HepG2 (cell line): ENCODE results near the gene ZFP36L2. TPM values are rescaled to one million over a fixed set of nuclear protein-coding genes. Genes with fewer than 3 reads are reported as not detected.

Experiments
- FOXJ3 ChIP-seq: sonication (generic); formaldehyde crosslinking; IDR thresholded peaks from 2 replicates; pipeline ENCODE4 v1.4.0; 2020; ENCODE audit warnings: missing genetic modification reagents, mild to moderate bottlenecking, borderline replicate concordance
- FOXO4 ChIP-seq: sonication (generic); formaldehyde crosslinking; conservative IDR thresholded peaks from 2 replicates; pipeline ENCODE4 v1.8.1; 2023; ENCODE audit warnings: missing genetic modification reagents
- GATAD1 ChIP-seq: IDR thresholded peaks from 2 replicates; pipeline ENCODE4 v1.6.1; 2016; ENCODE audit warnings: missing genetic modification reagents, missing compliant biosample characterization
- ISX ChIP-seq: sonication (generic); formaldehyde crosslinking; conservative IDR thresholded peaks from 2 replicates; pipeline ENCODE4 v1.5.0; 2020; ENCODE audit warnings: missing genetic modification reagents
- MAF1 ChIP-seq: sonication (generic); formaldehyde crosslinking; IDR thresholded peaks from 2 replicates; pipeline ENCODE4 v1.5.0; 2020; ENCODE audit warnings: missing genetic modification reagents, borderline replicate concordance
- MXD4 ChIP-seq: IDR thresholded peaks from 2 replicates; pipeline ENCODE4 v1.6.1; 2016; ENCODE audit warnings: mild to moderate bottlenecking, missing biosample characterization, missing genetic modification reagents
- NFIB ChIP-seq: sonication (generic); formaldehyde crosslinking; IDR thresholded peaks from 2 replicates; pipeline ENCODE4 v1.9.0; 2021; ENCODE audit warnings: missing genetic modification reagents, mild to moderate bottlenecking, borderline replicate concordance
- NFYB ChIP-seq: sonication (generic); formaldehyde crosslinking; IDR thresholded peaks from 2 replicates; pipeline ENCODE4 v1.4.0; 2020; ENCODE audit warnings: missing genetic modification reagents
- POLR2AphosphoS5 ChIP-seq: IDR thresholded peaks from 2 replicates; pipeline ENCODE4 v1.6.1; 2012; ENCODE audit warnings: low read depth, low read length
- RBFOX2 ChIP-seq: fragments of 200-400 bp; formaldehyde crosslinking; IDR thresholded peaks from 2 replicates; pipeline ENCODE4 v1.6.1; 2017; ENCODE audit warnings: low read depth, mild to moderate bottlenecking, low read length
- SMAD1 ChIP-seq: sonication (generic); formaldehyde crosslinking; IDR thresholded peaks from 2 replicates; pipeline ENCODE4 v1.4.0; 2020; ENCODE audit warnings: missing genetic modification reagents, low read depth, mild to moderate bottlenecking, borderline replicate concordance
- SMAD9 ChIP-seq: sonication (generic); formaldehyde crosslinking; IDR thresholded peaks from 2 replicates; pipeline ENCODE4 v1.5.1; 2020; ENCODE audit warnings: mild to moderate bottlenecking, missing genetic modification reagents
- TGIF2 ChIP-seq: IDR thresholded peaks from 2 replicates; pipeline ENCODE4 v1.6.1; 2016; ENCODE audit warnings: control low read depth, missing compliant biosample characterization
- THYN1 ChIP-seq: sonication (generic); formaldehyde crosslinking; IDR thresholded peaks from 2 replicates; pipeline ENCODE4 v1.8.1; 2023; ENCODE audit warnings: low read depth, mild to moderate bottlenecking, moderate library complexity, missing genetic modification reagents, borderline replicate concordance
- ZGPAT ChIP-seq: IDR thresholded peaks from 2 replicates; pipeline ENCODE4 v1.6.1; 2016; ENCODE audit warnings: mild to moderate bottlenecking
- ZMYM2 ChIP-seq: sonication (generic); formaldehyde crosslinking; IDR thresholded peaks from 2 replicates; pipeline ENCODE4 v1.8.0; 2022; ENCODE audit warnings: mild to moderate bottlenecking, missing genetic modification reagents
- ZNF292 ChIP-seq: sonication (generic); formaldehyde crosslinking; IDR thresholded peaks from 2 replicates; pipeline ENCODE4 v1.8.1; 2022; ENCODE audit warnings: mild to moderate bottlenecking, low read depth, missing genetic modification reagents, borderline replicate concordance
- ZNF441 ChIP-seq: sonication (generic); formaldehyde crosslinking; IDR thresholded peaks from 2 replicates; pipeline ENCODE4 v1.7.0; 2021; ENCODE audit warnings: missing genetic modification reagents, borderline replicate concordance
- ZNF569 ChIP-seq: sonication (generic); formaldehyde crosslinking; IDR thresholded peaks from 2 replicates; pipeline ENCODE4 v1.5.0; 2020; ENCODE audit warnings: mild to moderate bottlenecking, missing genetic modification reagents, moderate library complexity, borderline replicate concordance
- ZNF646 ChIP-seq: sonication (generic); formaldehyde crosslinking; IDR thresholded peaks from 2 replicates; pipeline ENCODE4 v1.9.0; 2021; ENCODE audit warnings: mild to moderate bottlenecking, missing genetic modification reagents
- polyA plus RNA-seq, 8 experiments: library from polyadenylated mRNA; depleted of rRNA in 3 of 8; stranded (reverse) in 7 of 8; unstranded in 1 of 8; fragments of >200 nt; fragmentation: Illumina TruSeq in 4 of 8; extraction: Trizol in 4 of 8; gene quantifications; 2 replicates each; pipeline versions ENCODE4 v1.2.1 to v1.2.3, GENCODE V29; 2011 to 2016; ENCODE audit warnings: low read depth in 4 of 8, missing spikeins in 1 of 8, mixed read lengths in 1 of 8; ENCODE audit not compliant: insufficient read depth in 1 of 8
- total RNA-seq, 5 experiments: library from RNA; depleted of rRNA; stranded (reverse); fragments of >200 nt; fragmentation: Illumina TruSeq; extraction: Trizol; gene quantifications; 2 replicates each; pipeline ENCODE4 v1.2.3, GENCODE V29; 2016; ENCODE audit warnings: low read depth in 1 of 5

ZFP36L2 gene
- total and polyA plus RNA-seq, 2 of the 13 experiments (the other 11 are each of a cell fraction or from before 2014, with no cell fraction given): 11.2 to 21.8 TPM

- TF ChIP-seq ZNF646 (CRISPR knock-in tag) (peak; percentile 92), SMAD1 (no peak; the same call in 1 of the 2 replicates), FOXO4 (CRISPR knock-in tag) (peak; percentile 94), ZGPAT (peak; percentile 63; the same call in 1 of the 2 replicates), ZNF441 (CRISPR knock-in tag) (no peak), FOXJ3 (CRISPR knock-in tag) (no peak), NFYB (CRISPR knock-in tag) (no peak), RBFOX2 (no peak), MXD4 (CRISPR knock-in tag) (no peak), SMAD9 (no peak), ISX (CRISPR knock-in tag) (no peak), ZMYM2 (no peak), POLR2AphosphoS5 (no peak; the same call in 1 of the 2 replicates), THYN1 (CRISPR knock-in tag) (0 out of 2 replicates have a peak, but pooled peaks have one; percentile 58), MAF1 (CRISPR knock-in tag) (no peak; the same call in 1 of the 2 replicates), GATAD1 (CRISPR knock-in tag) (no peak), ZNF292 (peak; percentile 30), ZNF569 (CRISPR knock-in tag) (no peak; the same call in 1 of the 2 replicates), NFIB (no peak), TGIF2 (CRISPR knock-in tag) (no peak)
These were observed 7.6 kb downstream of the ZFP36L2 start (continued) for GRCh38 chr2:43218702-43219382.
